Stimulated activated naive CD8-positive, alpha-beta T cell treated with anti-CD3 and anti-CD28 coated beads, Interleukin-15, Interleukin-2, amounts not matched to agents 100 ng/mL and 50 ng/mL, for 24 hours (primary cell): ENCODE measurements around the gene CARMIL3.

ENCODE experiments used
- H3K27ac Mint-ChIP-seq: one replicate; pipeline ENCODE4 v1.8.0; 2021; ENCODE audit warnings: mild to moderate bottlenecking, mixed read lengths
- H3K27me3 Mint-ChIP-seq: one replicate; pipeline ENCODE4 v1.8.0; 2021; ENCODE audit warnings: mixed read lengths
- H3K36me3 Mint-ChIP-seq: one replicate; pipeline ENCODE4 v1.8.0; 2021; ENCODE audit warnings: low read depth, mixed read lengths
- H3K4me1 Mint-ChIP-seq: one replicate; pipeline ENCODE4 v1.8.0; 2021; ENCODE audit warnings: low read depth, mixed read lengths
- H3K4me3 Mint-ChIP-seq: one replicate; pipeline ENCODE4 v1.8.0; 2021; ENCODE audit warnings: mild to moderate bottlenecking, mixed read lengths
- H3K9me3 Mint-ChIP-seq: one replicate; pipeline ENCODE4 v1.8.0; 2021; ENCODE audit warnings: mixed read lengths

The CARMIL3 gene

GRCh38 chr14:24064856-24065255 lies 13.0 kb downstream of the CARMIL3 start:
- H3K27ac Mint-ChIP-seq = no peak overlapping the region
- H3K4me3 Mint-ChIP-seq = no peak overlapping the region
- H3K27me3 Mint-ChIP-seq = no peaks in the 10 kb centered on the region
- H3K36me3 Mint-ChIP-seq = no peaks in the 10 kb centered on the region
- no peaks in the 10 kb centered on the region for H3K9me3 Mint-ChIP-seq
- H3K4me1 Mint-ChIP-seq = no peaks in the 10 kb centered on the region

- no peaks in the 10 kb centered on the region for H3K27me3 Mint-ChIP-seq
- no peak overlapping the region for H3K4me3 Mint-ChIP-seq
- H3K36me3 Mint-ChIP-seq = no peaks in the 10 kb centered on the region
- peaks cover 2% of the 10 kb centered on the region for H3K4me1 Mint-ChIP-seq
- no peaks in the 10 kb centered on the region for H3K9me3 Mint-ChIP-seq
- H3K27ac Mint-ChIP-seq = no peak overlapping the region
Observed at GRCh38 chr14:24065408-24065807, 13.6 kb downstream of the CARMIL3 start.

DNA sequence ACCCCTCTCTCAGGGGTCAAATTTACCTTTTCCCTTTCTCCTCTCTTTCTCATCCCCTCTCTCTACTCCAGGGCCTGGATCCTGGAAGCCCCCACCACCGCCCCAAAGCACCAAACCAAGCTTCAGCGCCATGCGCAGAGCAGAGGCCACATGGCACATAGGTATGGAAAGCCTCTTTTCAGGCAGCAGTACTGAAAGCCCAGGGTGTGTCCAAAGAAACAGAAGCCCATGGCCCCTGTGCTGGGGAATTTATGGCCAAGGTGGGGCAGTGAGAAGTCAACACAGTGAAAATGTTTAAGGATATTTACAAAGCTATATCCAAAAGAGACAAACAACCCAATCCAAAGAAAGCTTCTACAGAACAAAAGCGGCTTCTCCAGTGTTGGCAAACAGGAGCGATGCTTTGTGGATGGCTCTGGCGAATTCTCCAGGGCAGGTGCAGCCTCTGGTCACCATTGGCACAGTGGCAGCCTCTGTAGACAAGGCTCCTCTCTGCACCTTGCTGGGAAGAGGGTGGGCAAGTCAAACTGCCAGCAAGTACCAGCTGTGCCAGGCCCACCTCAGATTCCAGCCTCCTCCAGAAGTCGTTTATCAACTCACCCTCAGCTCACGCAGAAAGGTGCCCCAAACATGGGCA lies 14.8 kb downstream of the CARMIL3 start:
- H3K27ac Mint-ChIP-seq = no peak overlapping the region
- H3K36me3 Mint-ChIP-seq = no peaks in the 10 kb centered on the region
- H3K27me3 Mint-ChIP-seq = no peaks in the 10 kb centered on the region
- H3K4me1 Mint-ChIP-seq = peaks cover 11% of the 10 kb centered on the region
- no peak overlapping the region for H3K4me3 Mint-ChIP-seq
- no peaks in the 10 kb centered on the region for H3K9me3 Mint-ChIP-seq

DNA sequence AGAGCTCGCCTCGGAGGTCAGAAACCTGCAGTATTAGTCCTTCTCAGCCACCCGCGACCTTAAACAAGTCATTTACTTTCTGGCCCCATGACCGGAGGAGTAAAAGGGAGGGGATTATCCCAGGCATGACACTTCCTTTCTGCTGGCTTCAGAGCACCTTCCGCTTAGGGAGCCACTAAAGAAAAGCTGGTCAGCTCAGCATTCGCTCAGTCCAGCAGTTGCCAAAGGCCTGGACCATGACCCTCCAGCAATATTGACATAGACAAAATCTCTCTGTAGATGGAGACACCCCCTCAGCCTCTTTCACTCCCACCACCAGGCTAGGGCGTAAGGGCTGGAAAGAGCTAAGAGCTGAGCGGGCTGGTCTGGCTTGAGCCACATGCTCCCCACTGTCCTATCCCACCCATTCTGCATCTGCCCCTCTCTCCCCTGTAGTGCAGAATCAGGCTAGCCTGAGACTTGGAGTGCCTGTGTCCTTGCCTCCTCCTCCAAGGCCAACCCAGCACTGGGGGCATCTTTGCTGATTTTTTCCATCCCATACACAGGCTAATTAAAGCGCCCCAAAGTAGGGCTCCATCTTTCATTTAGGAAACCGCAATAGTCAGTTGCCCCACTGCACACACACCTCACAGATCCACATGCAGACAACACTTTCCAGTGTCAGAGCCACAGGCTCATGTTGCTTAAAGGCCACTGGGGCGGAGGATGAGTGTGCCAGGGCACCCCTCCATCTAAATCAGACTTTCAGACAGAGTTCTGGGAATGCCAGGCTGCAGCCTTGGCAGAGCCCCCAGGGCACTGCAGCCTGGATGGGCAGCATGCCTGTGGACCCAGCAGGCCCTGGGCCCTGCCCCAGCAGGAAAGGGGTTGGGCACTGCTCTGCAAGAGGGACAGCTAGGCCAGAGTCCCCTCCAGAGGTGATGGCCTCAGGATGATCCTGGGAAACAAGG lies 15.6 kb downstream of the CARMIL3 start:
- no peak overlapping the region for H3K4me3 Mint-ChIP-seq
- H3K4me1 Mint-ChIP-seq = peaks cover 11% of the 10 kb centered on the region
- H3K9me3 Mint-ChIP-seq = no peaks in the 10 kb centered on the region
- no peak overlapping the region for H3K27ac Mint-ChIP-seq
- H3K36me3 Mint-ChIP-seq = no peaks in the 10 kb centered on the region
- H3K27me3 Mint-ChIP-seq = no peaks in the 10 kb centered on the region

GRCh38 chr14:24068711-24069410 lies 17.1 kb downstream of the CARMIL3 start:
- Mint-ChIP-seq H3K9me3 (no peaks in the 10 kb centered on the region), H3K27me3 (no peaks in the 10 kb centered on the region), H3K4me1 (peaks cover 11% of the 10 kb centered on the region)

GRCh38 chr14:24069411-24069735 lies 17.6 kb downstream of the CARMIL3 start:
- no peaks in the 10 kb centered on the region for H3K36me3 Mint-ChIP-seq
- H3K4me3 Mint-ChIP-seq = no peak overlapping the region
- H3K27ac Mint-ChIP-seq = no peak overlapping the region
- H3K9me3 Mint-ChIP-seq = no peaks in the 10 kb centered on the region
- H3K4me1 Mint-ChIP-seq = peaks cover 11% of the 10 kb centered on the region
- no peaks in the 10 kb centered on the region for H3K27me3 Mint-ChIP-seq

More at GRCh38 chr14:24068711-24069410, 17.1 kb downstream of the CARMIL3 start:
- H3K36me3 Mint-ChIP-seq = no peaks in the 10 kb centered on the region
- no peak overlapping the region for H3K27ac Mint-ChIP-seq
- no peak overlapping the region for H3K4me3 Mint-ChIP-seq

- no peaks in the 10 kb centered on the region for H3K36me3 Mint-ChIP-seq
- H3K27me3 Mint-ChIP-seq = no peaks in the 10 kb centered on the region
- peak overlapping the region; percentile 6 for H3K27ac Mint-ChIP-seq
- peaks cover 14% of the 10 kb centered on the region for H3K4me1 Mint-ChIP-seq
- no peaks in the 10 kb centered on the region for H3K9me3 Mint-ChIP-seq
- H3K4me3 Mint-ChIP-seq = no peak overlapping the region
Observed at GRCh38 chr14:24070285-24071143, 18.7 kb downstream of the CARMIL3 start.

DNA sequence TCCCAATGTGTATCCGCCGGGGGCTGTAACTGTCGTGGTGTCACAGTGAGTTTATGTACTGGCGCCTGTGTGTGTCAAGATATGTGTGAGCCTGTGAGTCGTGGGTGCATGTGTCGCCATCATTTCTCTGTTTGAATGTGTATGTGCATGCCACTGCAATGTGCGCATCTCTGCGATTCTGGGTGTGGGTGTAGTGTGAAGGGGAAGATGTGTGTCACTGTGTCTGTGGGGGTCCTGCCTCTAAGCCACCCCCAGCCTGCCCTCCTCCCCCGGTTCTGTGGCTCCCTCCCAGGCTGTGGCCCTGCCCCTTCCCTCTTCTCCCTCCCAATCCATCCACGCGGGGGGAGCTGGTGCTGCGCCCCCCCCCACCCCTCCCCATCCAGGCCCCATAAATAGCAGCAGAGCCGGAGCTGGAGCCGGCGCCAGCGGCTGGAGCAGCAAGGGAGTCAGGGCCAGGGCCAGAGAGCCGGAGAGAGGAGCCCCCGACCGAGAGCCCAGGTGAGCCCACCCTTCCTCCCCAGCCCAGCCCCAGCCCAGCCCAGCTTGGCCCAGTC lies 19.4 kb downstream of the CARMIL3 start, which contains the start of gene CPNE6:
TSS of gene CPNE6 (plus strand) at position 419 of the 554 bp plus-strand sequence. CDS start 1,375 bp downstream, outside the sequence.
- H3K4me3 Mint-ChIP-seq = peak within 1 kb of the TSS; percentile 1
- no peak within 1 kb of the TSS for H3K27ac Mint-ChIP-seq
- no peaks in the 10 kb centered on the region for H3K36me3 Mint-ChIP-seq
- no peaks in the 10 kb centered on the region for H3K27me3 Mint-ChIP-seq
- no peaks in the 10 kb centered on the region for H3K9me3 Mint-ChIP-seq
- H3K4me1 Mint-ChIP-seq = peaks cover 14% of the 10 kb centered on the region

- Mint-ChIP-seq H3K36me3 (no peaks in the 10 kb centered on the region), H3K27ac (no peak overlapping the region), H3K4me3 (no peak overlapping the region), H3K9me3 (no peaks in the 10 kb centered on the region), H3K27me3 (no peaks in the 10 kb centered on the region), H3K4me1 (peaks cover 14% of the 10 kb centered on the region)
Observed at GRCh38 chr14:24071836-24072430, 20.1 kb downstream of the CARMIL3 start.

GRCh38 chr14:24072436-24072835 lies 20.6 kb downstream of the CARMIL3 start:
- Mint-ChIP-seq H3K36me3 (no peaks in the 10 kb centered on the region), H3K4me1 (peaks cover 14% of the 10 kb centered on the region), H3K27me3 (no peaks in the 10 kb centered on the region), H3K27ac (no peak overlapping the region), H3K4me3 (no peak overlapping the region), H3K9me3 (no peaks in the 10 kb centered on the region)

DNA sequence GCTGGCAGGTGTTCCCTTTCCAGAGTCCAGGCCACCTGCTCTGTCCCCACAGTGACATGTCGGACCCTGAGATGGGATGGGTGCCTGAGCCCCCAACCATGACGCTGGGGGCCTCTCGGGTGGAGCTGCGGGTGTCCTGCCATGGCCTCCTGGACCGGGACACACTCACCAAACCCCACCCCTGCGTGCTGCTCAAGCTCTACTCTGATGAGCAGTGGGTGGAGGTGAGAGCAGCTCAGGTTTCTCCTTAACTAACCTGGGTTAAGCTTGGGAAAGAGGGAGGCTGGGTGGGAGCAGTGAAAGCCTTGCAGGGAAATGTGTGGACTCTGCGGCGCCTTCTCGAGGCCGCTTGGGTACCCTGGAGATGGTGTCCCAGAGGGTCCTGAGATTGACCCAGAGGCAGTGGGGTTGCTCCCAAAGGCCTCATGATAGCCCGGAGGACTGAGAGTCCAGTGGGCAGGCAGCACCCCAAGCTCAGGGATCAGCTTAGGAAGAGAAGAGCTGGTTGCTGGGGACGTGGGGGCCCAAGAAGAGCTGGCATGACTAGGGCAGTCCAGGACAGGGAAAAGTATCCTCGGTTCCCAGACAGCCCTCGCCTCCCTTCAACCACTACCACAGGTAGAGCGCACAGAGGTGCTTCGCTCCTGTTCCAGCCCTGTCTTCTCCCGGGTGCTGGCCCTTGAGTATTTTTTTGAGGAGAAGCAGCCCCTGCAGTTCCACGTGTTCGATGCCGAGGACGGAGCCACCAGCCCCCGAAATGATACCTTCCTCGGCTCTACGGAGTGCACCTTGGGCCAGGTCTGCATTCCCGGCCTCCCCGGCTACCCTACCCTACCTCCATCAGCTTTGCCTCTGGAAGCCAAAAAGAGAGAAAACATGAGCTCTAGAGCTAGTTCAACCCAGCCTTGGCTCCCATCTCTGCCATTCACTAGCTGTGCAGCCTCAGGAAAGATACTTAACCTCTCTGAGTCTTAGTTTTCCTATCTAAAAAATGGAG lies 21.4 kb downstream of the CARMIL3 start:
- Mint-ChIP-seq H3K4me3 (no peak overlapping the region), H3K4me1 (peaks cover 14% of the 10 kb centered on the region), H3K27ac (no peak overlapping the region), H3K9me3 (no peaks in the 10 kb centered on the region), H3K27me3 (no peaks in the 10 kb centered on the region), H3K36me3 (no peaks in the 10 kb centered on the region)

GRCh38 chr14:24074625-24075484 lies 23.0 kb downstream of the CARMIL3 start:
- Mint-ChIP-seq H3K4me3 (no peak overlapping the region), H3K36me3 (no peaks in the 10 kb centered on the region), H3K27ac (no peak overlapping the region), H3K9me3 (no peaks in the 10 kb centered on the region), H3K27me3 (no peaks in the 10 kb centered on the region), H3K4me1 (peaks cover 19% of the 10 kb centered on the region)
